ENCODE results near the gene PRPS1. TPM values are rescaled to one million over a fixed set of nuclear protein-coding genes. Genes with fewer than 3 reads are reported as not detected.

Gene PRPS1
- polyA plus RNA-seq, 1 donor from 2014 or later: 60.8 TPM

- H3K79me2 ChIP-seq (replicated peaks; ENCODE audit: insufficient read depth, low read length): peaks cover 28% of the 10 kb centered on the region
- H3K9me3 ChIP-seq (ENCODE audit: low read length): no peaks in the 10 kb centered on the region
- TF ChIP-seq MXI1 (conservative IDR thresholded peaks at IDR 0.05; ENCODE audit: poor library complexity, severe bottlenecking): peak; percentile 51
- TF ChIP-seq CTCF (IDR thresholded peaks at IDR 0.05; ENCODE audit: poor library complexity, severe bottlenecking): no peak
- peak; percentile 28 for TF ChIP-seq REST (IDR thresholded peaks at IDR 0.05; ENCODE audit: borderline replicate concordance)
- no peak for TF ChIP-seq POLR2AphosphoS5 (IDR thresholded peaks at IDR 0.05)
- no peak for TF ChIP-seq SMC3 (conservative IDR thresholded peaks at IDR 0.05; ENCODE audit: poor library complexity)
- no peak for TF ChIP-seq EP300 (conservative IDR thresholded peaks at IDR 0.05; ENCODE audit: poor library complexity, severe bottlenecking)
- no peak for TF ChIP-seq TAF1 (IDR thresholded peaks at IDR 0.05; ENCODE audit: low read depth)
- no peak for TF ChIP-seq EZH2 (IDR thresholded peaks at IDR 0.05; ENCODE audit: borderline replicate concordance, insufficient read depth, low read length, poor library complexity, severe bottlenecking)
- no peak for TF ChIP-seq RAD21 (conservative IDR thresholded peaks at IDR 0.05)
- H3K27me3 ChIP-seq (ENCODE audit: insufficient read depth, low read depth, low read length): no peaks in the 10 kb centered on the region
- H3K9me2 ChIP-seq (ENCODE audit: insufficient read depth, low read length): no peaks in the 10 kb centered on the region
- H3K9ac ChIP-seq (ENCODE audit: low read length): peak overlapping the region; percentile 71
- H3K4me3 ChIP-seq (ENCODE audit: low read length): peak overlapping the region; percentile 74
- H3K27ac ChIP-seq (ENCODE audit: low read length): peak overlapping the region; percentile 66
- H4K20me1 ChIP-seq (ENCODE audit: insufficient read depth): no peaks in the 10 kb centered on the region
- H2AFZ ChIP-seq (ENCODE audit: low read depth, low read length): peak overlapping the region; percentile 40
- no peaks in the 10 kb centered on the region for H3K36me3 ChIP-seq (ENCODE audit: insufficient read depth, low read length)
- H3F3A ChIP-seq (ENCODE audit: insufficient read depth, low read length, poor library complexity, severe bottlenecking): no peaks in the 10 kb centered on the region
- peak overlapping the region; percentile 62 for H3K4me2 ChIP-seq (ENCODE audit: low read length)
Measured at GRCh38 chrX:107628662-107629539, 591 bp downstream of the PRPS1 start.

- H3K79me2 ChIP-seq (replicated peaks; ENCODE audit: insufficient read depth, low read length): peaks cover 28% of the 10 kb centered on the region
- no peak for TF ChIP-seq EZH2 (IDR thresholded peaks at IDR 0.05; ENCODE audit: borderline replicate concordance, insufficient read depth, low read length, poor library complexity, severe bottlenecking)
- peak; percentile 42 for TF ChIP-seq CTCF (IDR thresholded peaks at IDR 0.05; ENCODE audit: poor library complexity, severe bottlenecking)
- peak; percentile 25 for TF ChIP-seq RAD21 (conservative IDR thresholded peaks at IDR 0.05)
- TF ChIP-seq POLR2AphosphoS5 (IDR thresholded peaks at IDR 0.05): no peak
- TF ChIP-seq TAF1 (IDR thresholded peaks at IDR 0.05; ENCODE audit: low read depth): no peak
- TF ChIP-seq REST (IDR thresholded peaks at IDR 0.05; ENCODE audit: borderline replicate concordance): no peak
- TF ChIP-seq MXI1 (conservative IDR thresholded peaks at IDR 0.05; ENCODE audit: poor library complexity, severe bottlenecking): no peak
- peak; percentile 42 for TF ChIP-seq SMC3 (conservative IDR thresholded peaks at IDR 0.05; ENCODE audit: poor library complexity)
- no peak for TF ChIP-seq EP300 (conservative IDR thresholded peaks at IDR 0.05; ENCODE audit: poor library complexity, severe bottlenecking)
- peak overlapping the region; percentile 71 for H3K9ac ChIP-seq (ENCODE audit: low read length)
- H3F3A ChIP-seq (ENCODE audit: insufficient read depth, low read length, poor library complexity, severe bottlenecking): no peaks in the 10 kb centered on the region
- no peaks in the 10 kb centered on the region for H3K9me2 ChIP-seq (ENCODE audit: insufficient read depth, low read length)
- no peaks in the 10 kb centered on the region for H4K20me1 ChIP-seq (ENCODE audit: insufficient read depth)
- no peaks in the 10 kb centered on the region for H3K27me3 ChIP-seq (ENCODE audit: insufficient read depth, low read depth, low read length)
- H3K36me3 ChIP-seq (ENCODE audit: insufficient read depth, low read length): no peaks in the 10 kb centered on the region
- no peaks in the 10 kb centered on the region for H3K9me3 ChIP-seq (ENCODE audit: low read length)
- peak overlapping the region; percentile 74 for H3K4me3 ChIP-seq (ENCODE audit: low read length)
- H3K4me2 ChIP-seq (ENCODE audit: low read length): peak overlapping the region; percentile 62
- H2AFZ ChIP-seq (ENCODE audit: low read depth, low read length): no peak overlapping the region
- no peak overlapping the region for H3K27ac ChIP-seq (ENCODE audit: low read length)
Measured at GRCh38 chrX:107629540-107629909, 1.2 kb downstream of the PRPS1 start.

Measured in neural cell (in vitro differentiated cells).